GM21360 (cell line): ENCODE results near the gene ZNF883.

Source experiments
- ATAC-seq: cut with Tn5 transposase; IDR thresholded peaks from one replicate; pipeline ENCODE4 v1.9.1; 2021; ENCODE audit warnings: mild to moderate bottlenecking, moderate library complexity; ENCODE audit not compliant: unreplicated experiment

ZNF883 gene

DNA sequence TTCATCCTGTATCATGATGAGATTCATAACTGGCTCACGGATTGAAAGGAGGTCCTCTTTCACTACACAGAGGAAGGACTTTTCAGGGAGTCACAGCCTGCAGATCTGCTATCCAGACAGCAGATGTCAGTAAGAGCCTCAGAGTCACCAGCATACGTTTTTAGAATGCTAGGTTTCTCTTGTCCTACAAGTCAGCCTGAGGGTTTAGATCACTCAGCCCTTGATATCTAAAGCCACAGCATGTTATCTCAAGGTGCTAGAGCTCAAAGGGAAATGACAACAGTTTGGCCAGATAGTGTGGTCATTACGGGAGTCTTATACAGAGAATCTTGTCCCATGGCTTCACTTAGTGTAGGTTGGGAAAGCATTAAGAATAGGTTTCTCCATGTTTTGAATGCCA is 90.4 kb downstream of the ZNF883 start:
- ATAC-seq, result peak; percentile 55

DNA sequence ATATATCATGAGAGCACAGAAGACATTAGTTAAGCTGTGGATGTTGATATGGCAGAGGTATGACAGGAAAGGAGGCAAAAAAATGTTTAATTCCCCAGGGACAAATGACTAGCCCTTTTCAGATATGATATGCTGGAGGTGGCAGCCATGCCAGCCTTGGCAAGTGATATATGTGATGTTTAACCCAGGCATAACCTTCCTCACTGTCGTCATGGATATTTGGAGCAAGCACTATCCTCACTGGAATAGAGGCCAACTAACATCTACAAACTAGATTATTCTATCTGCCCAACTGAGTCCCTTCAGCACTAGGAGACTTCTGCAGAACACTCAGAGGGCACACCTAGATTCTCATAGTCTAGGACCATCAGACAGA is 94.0 kb downstream of the ZNF883 start:
- no peak for ATAC-seq

DNA sequence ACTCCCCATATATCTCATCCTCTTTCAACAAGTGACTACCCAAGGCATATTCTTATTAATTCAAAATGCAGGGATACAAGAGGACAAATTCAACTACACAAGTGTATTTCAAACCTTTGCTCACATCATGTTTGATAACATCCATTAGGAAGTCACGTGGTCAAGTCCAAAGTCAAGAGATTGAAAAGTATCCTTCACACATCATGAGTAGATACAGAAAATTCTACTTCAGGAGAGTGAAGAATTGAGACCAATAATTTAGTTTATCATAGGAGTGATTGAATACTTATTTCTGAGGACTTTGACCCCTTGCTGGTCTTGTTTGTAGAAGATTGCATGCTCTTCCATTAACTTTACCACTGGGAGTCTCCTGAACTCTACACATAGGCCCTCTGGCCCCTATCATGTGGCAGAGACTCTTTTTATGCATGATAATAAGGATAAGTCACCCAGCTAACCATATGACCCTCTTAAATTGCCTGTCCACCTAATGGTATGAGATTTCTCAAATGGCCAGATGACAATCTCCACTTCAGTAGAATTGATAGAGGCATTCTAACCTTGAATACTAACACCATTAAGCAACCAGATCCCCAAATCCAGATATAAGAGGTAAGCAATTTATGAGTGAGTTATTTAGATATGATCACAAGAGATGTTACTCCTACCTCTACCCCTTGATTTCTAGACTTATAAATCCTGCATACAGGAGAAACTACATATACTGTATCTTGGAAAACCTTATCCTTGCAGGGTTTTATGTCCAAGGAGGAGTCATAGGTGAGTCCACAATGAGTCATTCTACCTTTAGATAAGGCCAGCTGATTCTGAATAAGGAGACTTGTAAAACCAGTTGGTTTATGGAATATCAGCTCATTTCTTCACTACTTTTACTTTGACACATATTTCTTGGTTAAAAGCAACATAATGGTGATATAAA is 94.7 kb downstream of the ZNF883 start:
- ATAC-seq, result no peak

DNA sequence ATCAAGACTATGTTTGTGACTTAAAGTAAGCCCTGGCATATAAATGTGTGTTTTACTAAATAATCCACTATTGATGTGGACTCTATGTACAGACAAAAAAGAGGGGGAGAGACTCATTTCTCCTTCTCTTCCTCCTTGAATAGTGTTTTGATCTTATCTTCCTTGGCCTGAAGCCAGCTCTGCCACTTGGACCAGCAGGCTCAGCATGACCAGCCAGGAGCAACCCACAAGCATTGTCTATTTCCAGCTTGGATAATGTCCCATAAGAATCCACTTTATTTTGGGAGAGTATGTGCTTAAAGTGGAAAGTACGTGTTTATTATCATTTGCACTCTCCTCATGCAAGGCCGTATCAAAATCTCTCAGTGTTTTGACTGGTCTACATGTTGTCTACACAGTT is 97.5 kb downstream of the ZNF883 start:
- ATAC-seq, result no peak

DNA sequence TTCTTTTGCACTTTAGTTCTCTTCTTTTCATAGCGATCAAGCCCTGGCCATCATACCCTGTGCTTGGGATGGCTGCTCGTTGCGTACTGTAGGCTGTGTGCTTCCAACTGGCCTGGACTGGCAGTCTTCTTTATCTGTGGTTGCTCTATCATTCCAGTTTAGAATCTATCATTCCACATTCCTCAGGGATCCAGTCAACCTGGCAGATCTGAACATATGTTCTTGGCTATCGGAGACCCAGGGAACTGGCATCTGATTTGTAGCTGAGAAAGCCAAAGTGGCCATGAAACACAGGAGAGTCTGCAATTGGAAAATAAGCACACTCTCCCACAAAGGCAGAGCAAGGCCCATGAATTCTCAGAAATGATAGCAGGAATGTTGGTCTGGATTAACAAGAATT is 98.7 kb downstream of the ZNF883 start:
- ATAC-seq, result no peak

- ATAC-seq, result no peak
Measured at GRCh38 chr9:112912636-112913035, 99.4 kb downstream of the ZNF883 start.

- ATAC-seq, result no peak
Measured at GRCh38 chr9:112911736-112912135, 100.3 kb downstream of the ZNF883 start.
